GM19455 (cell line): ENCODE measurements around the gene SUPT7L.

Experiments used
- ATAC-seq: cut with Tn5 transposase; IDR thresholded peaks from one replicate; pipeline ENCODE4 v1.9.1; 2021; ENCODE audit not compliant: unreplicated experiment

Gene SUPT7L, protein sequence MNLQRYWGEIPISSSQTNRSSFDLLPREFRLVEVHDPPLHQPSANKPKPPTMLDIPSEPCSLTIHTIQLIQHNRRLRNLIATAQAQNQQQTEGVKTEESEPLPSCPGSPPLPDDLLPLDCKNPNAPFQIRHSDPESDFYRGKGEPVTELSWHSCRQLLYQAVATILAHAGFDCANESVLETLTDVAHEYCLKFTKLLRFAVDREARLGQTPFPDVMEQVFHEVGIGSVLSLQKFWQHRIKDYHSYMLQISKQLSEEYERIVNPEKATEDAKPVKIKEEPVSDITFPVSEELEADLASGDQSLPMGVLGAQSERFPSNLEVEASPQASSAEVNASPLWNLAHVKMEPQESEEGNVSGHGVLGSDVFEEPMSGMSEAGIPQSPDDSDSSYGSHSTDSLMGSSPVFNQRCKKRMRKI

DNA sequence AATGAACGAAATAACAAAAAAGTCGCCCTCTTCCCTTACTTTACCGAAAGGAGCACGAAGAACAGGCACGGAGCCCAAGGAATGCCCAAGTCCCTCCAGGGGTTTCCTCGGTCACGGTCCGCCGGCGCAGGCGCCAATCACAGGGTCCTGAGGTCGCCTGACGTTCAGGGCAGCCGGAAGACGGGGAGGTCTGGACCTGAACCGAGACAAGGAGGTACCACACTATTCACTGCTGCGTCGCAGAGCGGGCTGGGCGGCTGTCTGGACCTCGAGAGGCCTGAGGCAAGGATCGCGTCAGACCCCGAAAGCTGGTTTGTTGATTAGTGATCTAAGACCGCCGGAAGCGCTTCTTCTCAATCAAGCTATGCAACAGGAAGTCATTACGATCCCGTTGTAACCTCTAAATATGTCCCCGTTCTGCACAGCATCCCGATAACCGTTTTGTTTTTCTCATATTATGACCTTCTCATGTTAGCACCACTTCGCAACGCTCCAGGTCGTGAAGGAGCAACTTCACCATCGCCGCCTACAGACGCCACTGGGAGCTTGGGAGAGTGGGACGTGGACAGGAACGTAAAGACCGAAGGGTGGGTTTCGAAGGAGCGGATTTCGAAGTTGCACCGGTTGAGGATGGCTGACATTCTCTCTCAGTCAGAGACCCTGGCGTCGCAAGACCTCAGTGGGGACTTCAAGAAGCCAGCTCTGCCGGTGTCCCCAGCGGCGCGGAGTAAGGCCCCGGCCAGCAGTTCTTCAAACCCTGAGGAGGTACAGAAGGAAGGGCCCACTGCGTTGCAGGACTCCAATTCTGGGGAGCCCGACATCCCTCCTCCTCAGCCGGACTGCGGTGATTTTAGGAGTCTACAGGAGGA lies at the start of gene SUPT7L, which contains the start of gene SLC4A1AP:
Gene SUPT7L, minus strand, starts transcription at position 330 of the 869 bp plus-strand sequence. CDS start 1,422 bp downstream, outside the sequence.
Gene SLC4A1AP, plus strand, starts transcription at position 605 of the 869 bp plus-strand sequence. Its CDS starts 26 bp downstream, at position 631.
- ATAC-seq = no peak

DNA sequence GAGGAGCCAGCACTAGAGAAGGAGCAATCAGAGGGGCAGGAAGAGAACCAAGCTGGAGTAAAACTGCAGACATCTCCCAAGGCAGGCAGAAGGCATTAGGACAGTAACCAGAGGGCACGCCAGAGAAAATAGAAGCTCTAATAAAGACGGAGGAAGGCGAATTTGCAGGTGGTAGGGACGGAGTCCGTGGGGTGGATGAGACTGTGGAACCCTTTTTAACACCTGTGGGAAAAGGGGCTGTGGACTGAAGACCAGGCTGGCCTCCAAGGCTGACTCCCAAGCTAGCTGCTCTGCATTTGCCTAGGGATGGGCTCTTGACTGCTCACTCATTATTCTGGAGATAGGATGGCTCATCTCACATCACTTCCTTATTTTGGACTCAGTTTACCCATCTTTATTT lies 49.8 kb upstream of the SUPT7L start:
- no peak for ATAC-seq

DNA sequence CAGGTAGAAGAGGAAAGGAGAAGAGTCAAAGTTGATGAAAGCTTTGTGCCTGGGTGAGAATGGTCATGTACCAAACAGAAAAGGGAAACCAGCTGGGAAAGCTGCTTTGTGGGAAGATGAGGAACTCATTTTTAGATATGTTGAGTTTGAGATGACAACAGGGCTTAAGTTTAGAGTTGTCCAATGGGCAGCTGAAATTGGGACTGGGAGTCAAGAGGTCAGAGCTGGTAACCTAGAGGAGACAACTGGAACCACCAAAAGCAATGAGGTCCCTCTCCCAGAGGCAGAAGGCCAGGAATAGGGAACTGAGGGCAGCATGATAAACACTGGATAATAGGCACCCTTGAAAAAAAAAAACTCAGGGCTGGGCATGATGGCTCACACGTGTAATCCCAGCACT lies 49.1 kb upstream of the SUPT7L start:
- ATAC-seq = no peak

DNA sequence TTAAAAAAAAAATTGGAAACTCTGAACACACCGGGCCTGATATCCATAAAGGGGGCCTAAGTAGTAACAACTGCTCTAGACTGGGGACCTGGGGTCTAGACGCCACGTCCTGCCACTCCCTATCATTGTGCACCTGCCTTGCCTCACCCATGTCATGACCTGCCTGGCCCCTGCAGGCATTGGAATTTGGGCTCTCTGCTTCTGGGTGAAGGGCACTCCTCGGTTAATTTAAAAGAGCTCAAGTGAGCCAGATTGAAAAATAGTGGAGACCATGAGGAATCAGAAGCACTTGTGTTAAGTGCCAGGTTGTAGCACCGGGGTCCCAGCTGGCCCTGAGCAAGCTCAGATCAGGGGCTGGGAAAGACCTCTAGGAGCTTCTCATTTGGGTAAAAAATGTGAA lies 48.4 kb upstream of the SUPT7L start:
- no peak for ATAC-seq

DNA sequence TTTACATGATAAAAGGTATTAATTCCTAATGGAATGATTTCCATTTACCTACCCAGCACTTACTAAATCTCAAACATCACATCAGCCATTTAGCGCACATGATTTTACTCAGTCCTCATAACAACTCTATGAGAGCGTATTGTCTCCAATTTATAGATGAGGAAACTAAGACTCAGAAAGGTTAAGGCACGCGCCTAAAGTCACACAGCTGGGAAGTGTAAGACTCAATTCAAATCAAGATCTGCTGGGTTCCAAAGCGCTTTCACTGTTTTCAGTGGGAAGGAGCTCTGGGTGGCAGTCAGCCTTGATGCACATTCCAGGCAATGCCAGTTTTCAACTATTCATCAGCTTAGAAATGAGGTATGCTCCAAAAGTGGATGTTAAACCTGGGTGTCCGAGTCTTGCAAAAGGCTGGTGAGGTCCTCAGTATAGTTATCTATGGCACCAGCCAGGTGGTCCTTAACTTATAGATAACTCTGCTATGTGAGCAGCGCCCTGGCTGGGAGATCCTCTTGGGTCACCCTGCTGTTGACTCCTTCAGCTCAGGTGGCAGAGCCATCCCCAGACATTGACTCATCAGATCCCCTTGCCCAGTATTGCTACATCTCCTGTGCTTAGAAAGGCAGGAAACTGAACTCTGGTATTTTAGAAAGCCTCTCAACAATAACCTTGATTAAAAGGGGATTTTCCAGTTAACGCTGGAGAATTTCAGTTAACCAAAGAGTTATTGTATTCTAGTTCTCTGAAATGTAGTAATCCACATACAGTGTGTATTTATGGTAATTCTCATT lies 47.4 kb upstream of the SUPT7L start:
- no peak for ATAC-seq

DNA sequence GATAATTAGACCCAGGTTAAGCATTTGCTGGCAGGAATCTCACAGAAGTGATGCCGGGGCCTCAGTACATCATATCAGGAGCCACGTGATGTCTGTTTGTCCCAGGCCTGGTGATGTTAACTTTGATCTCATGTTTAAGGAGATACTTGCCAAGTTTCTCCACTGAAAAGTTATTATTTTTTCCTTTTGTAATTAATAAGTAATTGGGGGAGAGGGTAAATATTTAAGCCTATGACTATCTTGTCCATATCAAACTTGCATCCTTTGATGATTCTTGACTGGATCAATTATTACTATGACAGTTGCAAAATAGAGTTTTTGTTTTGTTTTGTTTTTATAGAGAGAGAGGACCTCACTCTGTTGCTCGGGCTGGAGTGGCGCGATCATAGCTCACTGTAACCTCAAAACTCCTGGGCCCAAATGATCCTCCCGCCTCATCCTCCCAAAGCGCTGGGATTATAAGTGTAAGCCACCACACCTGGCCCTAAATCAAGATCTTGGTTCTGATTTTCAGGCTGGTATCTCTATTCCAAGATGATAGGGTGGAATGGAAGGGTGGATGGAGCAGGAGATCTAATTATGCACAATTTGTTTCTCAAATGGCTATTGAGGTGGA lies 46.7 kb upstream of the SUPT7L start:
- ATAC-seq = no peak

DNA sequence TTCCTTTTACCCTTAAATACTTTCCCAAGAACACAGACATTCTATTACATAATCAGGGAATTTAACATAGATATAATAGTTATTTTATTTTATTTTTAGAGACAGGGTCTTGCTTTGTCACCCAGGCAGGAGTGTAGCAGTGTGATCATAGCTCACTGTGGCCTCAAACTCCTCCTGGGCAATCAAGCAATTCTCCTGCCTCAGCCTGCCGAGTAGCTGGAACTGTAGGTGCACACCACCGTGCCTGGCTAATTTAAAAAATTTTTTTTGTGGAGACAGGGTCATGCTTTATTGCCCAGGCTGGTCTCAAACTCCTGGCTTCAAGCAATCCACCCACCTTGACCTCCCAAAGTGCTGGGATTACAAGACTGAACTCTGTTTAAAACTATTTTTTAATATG lies 45.9 kb upstream of the SUPT7L start:
- ATAC-seq = no peak

DNA sequence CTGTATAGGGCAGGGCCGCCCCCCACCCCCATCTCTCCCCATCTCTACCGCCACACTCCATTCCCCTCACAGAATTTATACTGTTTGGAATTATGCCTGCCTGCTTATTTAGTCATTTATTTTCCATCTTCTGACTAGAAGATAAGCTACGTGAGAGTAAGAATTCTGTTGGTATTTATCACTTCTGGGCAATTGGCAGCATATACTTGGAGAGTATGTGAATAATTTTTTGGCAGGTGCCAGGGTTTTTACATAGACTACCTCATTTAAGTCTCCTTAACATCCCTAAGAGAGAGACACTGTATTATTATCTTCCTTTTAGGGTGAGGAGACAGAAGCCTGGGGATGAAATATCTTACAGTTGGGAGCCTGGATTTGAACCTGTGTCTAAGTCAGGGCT lies 45.3 kb upstream of the SUPT7L start:
- no peak for ATAC-seq

DNA sequence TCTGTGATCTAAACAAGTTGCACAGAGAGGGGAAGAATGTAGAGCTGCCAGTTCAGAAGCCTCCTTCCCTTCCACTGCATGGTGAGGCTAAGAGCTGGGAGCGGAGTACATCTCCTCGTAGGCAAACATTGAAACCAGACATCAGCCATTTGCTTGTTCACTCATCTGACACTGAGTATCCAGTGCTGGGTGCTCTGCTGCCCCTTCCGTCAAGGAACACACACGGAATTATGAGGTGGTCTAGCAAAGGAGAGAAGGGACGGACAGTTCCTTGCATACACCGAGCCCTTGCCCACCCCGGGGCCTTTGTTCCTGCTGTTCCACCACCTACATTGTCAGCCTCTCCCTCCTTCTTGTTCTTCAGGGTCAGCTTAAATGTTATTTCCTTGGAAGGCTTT lies 44.8 kb upstream of the SUPT7L start:
- ATAC-seq = no peak

DNA sequence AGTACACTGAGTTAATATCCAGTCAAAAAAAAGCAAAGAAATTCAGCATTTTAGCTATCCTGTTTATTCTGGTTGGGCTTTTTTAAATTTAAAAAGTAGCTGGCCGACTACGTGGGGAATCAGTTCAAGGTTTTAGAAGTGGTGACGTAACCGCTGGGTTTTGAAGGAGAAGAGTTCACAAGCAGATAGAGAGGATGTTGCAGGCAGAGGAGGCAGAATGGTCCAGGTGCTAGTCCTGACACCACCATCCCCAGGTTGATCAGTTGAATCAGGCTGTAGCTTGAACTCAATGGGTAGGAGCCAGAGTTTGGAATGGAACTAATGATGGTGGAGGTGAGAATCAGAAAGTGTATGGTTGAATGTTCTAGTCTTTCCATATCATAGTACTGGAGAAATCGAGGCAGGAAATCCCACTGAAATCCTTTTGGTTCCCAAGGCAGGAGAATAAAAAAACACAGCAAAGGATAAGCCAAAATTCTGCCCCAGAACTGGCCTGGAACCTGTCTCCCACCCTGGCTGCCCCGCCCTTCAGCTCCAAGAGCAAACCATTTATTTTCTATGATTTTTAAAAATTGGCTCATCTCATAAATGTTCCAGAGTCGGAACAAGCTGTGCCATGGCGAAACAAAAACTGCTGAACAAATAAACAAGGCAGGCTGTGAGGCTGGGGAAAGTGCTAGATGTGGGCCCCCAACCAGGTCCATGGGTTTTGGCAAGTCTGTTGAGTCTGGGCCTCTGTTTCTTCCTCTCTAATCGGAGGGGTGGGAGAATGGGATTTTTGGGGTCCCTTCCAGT lies 44.2 kb upstream of the SUPT7L start:
- ATAC-seq = no peak

DNA sequence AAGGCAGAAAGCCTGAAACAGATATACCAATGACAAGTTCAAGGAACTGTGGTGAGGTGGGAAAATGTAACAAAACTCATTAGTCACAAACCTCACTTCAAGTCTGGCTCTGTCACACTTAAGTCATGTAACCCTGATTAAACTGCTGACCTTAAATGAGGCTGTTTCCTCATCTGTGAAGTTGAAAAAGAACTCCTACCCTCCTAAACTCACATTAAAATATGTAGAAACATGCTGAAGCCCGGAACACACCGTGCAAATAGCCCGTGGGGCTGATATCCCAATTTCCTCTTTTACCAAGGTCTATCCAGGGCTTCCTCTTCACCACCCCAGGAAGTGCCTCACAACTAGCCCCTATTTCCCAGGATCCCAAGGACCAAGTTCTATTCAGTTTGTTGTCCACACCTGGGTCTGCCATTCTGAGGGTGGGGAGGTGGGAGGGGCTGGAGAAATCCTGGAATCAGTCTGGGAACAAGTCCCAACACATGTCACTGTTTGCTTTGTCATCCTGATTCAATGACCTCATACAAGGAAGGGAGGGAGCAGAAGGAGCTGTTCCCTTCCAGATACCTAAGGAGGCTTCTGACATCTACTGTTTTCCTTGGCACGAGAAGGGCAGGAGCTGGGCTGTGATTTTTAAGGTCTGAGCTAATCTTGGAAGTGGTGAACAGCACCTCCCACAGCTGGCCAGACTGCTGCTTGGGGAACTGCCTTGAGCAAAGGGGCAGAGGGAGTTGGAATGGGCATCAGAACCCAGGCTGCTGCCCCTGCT lies 42.6 kb upstream of the SUPT7L start:
- no peak for ATAC-seq

DNA sequence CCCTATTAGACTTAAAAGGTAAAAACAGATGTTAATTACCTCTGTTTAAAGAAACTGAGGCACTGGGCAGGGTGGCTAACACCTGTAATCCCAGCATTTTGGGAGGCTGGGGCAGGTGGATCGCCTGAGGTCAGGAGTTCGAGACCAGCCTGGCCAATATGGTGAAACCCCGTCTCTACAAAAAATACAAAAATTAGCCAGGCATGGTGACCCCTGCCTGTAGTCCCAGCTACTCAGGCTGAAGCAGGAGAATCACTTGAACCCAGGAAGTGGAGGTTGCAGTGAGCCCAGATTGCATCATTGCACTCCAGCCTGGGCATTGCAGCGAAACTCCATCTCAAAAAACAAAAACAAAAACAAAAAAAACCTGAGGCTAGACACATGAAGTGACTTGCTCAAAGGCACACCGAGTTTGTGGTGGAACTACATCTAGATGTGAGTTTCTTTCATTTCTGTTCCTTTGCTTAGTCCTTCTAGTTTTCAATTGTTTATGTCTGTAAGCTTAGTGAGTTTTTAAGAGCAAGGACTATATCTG lies 41.0 kb upstream of the SUPT7L start:
- ATAC-seq = no peak

DNA sequence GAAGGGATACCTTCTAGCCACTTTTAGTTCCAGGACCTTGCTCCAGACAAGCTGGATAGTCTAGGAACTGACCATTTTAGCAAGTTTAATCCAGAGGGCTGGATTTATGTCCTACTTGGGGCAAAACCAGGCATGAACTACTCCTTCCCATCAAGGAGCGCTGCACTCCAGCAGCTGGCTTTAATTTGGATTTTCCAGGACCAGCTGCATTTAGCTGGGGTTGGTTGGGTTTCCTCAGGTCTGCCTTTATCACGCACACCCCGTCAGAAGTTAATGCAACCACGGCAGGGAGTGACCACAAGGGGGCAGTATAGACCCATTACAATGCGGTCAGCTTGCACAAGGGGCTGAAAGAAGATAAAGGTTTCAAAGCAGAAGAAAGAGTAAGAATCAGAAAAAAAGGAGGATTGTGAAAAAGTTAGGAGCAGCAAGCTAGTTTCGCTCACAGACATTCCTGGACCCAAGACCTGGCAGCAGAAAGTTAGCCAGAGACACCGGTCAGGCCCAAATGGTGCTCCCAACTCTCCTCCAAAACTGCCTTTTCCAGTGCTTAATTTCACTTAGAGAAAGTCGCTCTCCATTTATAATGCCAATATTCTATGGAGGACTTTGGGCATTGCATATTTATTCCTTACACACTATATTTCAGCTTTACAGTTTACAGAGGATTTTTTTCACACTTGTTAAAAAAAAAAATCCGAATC lies 40.4 kb upstream of the SUPT7L start:
- no peak for ATAC-seq

DNA sequence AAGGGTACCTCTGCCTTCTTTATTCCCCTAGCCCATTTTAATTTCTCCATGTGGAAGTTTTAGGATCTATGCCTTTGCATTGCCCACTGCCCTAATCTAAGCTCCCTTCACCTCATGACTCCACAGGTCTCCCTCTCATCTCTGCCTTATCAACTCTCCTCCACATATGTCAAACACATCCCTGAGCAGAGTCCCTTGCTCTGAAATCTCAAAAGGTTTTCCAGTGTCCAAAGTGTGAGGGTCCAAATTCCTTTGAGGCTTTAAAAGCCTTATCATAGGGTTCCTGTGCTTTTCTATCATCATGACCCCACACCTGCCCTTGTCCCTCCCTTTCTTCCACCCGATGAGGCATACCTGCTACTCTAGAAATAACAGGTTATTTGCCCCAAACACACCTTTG lies 38.9 kb upstream of the SUPT7L start:
- no peak for ATAC-seq

DNA sequence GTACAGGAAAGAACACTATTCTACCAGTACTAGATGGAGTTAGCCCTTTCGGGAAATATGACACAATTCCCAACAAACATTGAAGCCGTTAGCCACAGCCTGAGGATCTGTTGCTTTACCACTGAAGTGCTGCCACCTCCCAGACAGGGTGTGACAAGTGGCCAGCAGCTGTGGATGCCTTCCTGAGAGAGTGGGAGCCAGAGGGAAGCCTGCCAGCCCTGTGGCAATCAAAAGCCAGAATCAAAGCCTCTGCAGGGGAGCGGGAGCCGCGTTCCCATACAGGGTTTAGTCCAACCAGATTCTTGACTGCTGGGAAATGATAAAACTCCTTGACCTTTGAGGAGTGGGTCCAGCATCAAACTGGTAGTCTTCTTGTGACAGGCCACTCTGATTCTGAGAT lies 38.3 kb upstream of the SUPT7L start:
- ATAC-seq = no peak

DNA sequence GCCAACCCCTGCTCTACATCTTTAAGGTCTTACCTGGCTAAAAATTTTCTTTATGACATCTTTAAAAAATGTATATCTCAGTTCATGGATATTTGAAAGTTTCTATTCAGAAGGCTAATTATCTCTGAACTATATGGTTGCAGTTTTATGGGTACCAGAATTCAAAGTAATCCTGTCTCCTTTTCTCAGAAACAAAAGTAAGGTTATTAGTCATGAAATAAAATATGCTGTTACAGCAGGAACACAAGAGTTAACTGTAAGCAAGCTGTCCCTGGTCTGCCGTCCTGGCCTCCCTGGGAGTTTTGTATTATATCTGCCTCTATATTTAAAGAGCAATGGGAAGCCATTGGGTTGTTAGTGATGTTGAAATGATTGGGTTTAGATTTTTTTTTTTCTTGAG lies 34.2 kb upstream of the SUPT7L start:
- ATAC-seq = no peak

DNA sequence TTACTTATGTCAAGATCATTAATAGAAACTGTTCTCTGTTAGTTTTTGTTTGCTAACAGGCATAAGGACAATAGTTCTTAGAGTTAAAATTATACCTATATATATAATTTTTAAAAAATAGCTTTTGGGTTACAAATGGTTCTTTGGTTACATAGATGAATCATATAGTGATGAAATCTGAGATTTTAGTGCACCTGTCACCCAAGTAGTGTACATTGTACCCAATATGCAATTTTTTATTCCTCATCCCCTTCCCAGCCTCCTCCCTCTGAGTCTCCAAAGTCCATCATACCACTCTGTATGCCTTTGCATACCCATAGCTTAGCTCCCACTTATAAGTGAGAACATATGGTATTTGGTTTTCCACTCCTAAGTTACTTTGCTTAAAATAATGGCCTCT lies 26.6 kb upstream of the SUPT7L start:
- ATAC-seq = no peak

DNA sequence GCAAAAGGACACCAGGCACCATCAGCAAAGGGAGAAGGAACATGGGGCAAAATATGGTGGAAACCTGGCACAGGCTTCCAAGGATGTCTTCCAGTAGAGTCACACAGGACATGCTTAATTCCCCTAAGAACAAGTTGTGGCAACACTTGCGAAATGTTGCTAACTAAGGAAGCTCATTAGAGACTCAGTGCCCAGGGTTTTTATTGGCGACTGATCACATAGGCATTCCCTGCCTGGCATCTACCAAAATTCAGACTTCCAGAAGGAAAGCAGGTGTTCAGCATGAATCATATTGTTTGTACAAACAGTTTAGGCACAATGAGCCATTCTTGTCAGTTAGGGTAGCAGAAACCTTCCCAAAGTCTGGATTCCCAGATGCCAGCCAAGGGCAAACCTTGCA lies 26.0 kb upstream of the SUPT7L start:
- no peak for ATAC-seq
